Stimulated activated CD4-positive, alpha-beta T cell treated with anti-CD3 and anti-CD28 coated beads, Interleukin-12 subunit alpha, Interleukin-12 subunit beta, amount 100 ng/mL, for 4 hours (primary cell): ENCODE results near the gene VGF.
"Not testable (repeated sequence)": the region's sequence is repeated elsewhere in the genome, so short reads cannot be mapped to it uniquely, and the experiment has no call there.

Source experiments
- DNase-seq: peaks from one replicate; pipeline ENCODE4 v3.0.0-alpha.2; 2020

VGF gene

GRCh38 chr7:101134399-101134980 lies 30.9 kb downstream of the VGF start:
- no peak for DNase-seq

GRCh38 chr7:101133621-101134398 lies 31.6 kb downstream of the VGF start:
- DNase-seq = no peak

GRCh38 chr7:101132626-101133600 lies 32.5 kb downstream of the VGF start:
- not testable (repeated sequence) for DNase-seq

GRCh38 chr7:101129603-101130117 lies 35.7 kb downstream of the VGF start:
- DNase-seq = no peak

DNA sequence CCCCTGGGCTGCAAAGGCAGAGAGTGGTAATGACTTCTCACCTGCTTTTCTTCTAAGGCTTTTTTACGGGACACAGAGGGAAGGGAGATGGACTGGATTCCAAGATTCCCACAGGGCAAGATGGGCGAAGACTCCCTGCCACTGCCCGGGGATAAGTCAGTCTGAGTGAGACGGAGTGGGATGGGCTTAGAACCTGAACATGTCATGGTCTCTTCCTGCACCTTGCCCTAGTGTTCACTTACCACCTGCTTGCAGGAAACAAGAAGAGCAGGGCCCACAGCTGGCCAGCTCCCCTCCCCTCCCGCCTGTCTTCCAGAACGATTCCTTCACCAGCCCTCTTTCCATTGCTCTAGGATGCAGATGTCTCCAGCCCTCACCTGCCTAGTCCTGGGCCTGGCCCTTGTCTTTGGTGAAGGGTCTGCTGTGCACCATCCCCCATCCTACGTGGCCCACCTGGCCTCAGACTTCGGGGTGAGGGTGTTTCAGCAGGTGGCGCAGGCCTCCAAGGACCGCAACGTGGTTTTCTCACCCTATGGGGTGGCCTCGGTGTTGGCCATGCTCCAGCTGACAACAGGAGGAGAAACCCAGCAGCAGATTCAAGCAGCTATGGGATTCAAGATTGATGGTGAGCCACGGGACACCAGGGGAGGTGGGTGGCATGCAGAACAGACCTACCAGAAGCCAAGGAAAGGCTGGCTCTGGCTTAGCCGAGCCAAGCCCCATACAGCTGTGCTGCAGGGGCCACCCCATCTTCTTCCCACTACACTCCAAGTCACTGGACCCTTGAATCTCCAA lies 37.1 kb downstream of the VGF start:
- DNase-seq = no peak

DNA sequence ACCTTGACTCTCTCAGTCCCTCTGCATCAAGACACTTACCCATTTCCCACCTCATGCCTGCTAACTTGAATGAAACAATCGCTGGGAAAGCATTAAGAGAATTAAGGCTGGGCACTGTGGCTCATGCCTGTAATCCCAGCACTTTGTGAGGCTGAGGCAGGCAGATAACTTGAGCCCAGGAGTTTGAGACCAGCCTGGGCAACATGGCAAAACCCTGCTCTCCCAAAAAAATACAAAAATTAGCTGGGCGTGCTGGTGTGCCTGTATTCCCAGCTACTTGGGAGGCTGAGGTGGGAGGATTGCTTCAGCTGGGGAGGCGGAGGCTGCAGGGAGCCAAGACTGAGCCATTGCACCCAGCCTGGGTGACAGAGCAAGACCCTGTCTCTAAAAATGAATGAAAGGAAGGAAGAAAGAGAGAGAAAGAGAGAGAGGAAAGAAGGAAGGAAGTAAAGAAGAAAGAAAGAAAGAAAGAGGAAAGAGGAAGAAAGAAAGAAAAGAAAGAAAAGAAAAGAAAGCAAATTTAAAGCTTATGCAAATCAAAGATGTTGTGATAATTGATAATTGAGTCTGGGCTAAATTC lies 37.8 kb downstream of the VGF start:
- no peak for DNase-seq

DNA sequence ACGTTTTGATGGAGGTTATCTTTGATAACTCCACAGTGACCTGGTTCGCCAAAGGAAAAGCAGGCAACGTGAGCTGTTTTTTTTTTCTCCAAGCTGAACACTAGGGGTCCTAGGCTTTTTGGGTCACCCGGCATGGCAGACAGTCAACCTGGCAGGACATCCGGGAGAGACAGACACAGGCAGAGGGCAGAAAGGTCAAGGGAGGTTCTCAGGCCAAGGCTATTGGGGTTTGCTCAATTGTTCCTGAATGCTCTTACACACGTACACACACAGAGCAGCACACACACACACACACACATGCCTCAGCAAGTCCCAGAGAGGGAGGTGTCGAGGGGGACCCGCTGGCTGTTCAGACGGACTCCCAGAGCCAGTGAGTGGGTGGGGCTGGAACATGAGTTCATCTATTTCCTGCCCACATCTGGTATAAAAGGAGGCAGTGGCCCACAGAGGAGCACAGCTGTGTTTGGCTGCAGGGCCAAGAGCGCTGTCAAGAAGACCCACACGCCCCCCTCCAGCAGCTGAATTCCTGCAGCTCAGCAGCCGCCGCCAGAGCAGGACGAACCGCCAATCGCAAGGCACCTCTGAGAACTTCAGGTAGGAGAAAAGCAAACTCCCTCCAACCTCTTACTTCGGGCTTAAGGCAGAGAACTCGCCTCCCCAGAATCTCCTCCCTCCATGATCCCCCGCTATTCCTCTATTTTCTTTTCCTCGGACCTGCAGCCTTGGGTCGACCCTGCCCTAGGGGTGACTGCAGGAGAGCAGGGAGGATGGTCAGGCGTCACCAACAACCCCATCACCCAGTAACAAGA lies 38.5 kb downstream of the VGF start, which contains the start of gene SERPINE1:
Gene SERPINE1 (plus strand): TSS at position 454 of the 809 bp plus-strand sequence. CDS start 1,290 bp downstream, outside the sequence.
- no peak for DNase-seq

- DNase-seq = no peak
Measured at GRCh38 chr7:101125989-101126650, 39.2 kb downstream of the VGF start.

DNA sequence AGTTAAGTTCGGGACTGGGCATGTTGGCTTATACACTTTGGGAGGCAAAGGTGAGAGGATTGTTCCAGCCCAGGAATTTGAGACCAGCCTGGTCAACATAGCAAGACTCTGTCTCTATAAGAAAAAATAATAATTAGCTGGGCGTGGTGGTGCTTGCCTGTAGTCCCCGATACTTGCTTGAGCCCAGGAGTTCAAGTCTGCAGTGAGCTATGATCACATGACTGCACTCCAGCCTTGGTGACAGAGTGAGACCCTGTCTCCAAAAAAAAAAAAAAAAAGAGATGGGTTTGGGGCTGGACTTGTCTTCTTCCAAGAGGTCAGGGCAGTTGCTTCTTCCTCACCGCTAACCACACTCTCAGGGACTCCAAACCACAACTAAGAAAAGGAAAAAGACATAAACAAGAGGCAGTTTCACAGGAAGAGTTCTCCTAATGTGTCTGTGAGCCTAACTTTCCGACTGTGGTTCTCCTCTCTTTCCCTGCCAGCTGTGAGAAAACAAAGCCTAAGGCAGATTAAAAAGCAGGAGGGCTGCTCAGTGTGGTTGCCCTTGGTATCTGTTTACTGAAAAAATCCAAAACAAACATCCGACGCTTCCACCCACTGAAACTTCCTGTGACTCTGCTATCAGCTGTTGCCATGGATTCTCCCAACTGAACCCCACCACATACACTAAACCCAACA lies 40.9 kb downstream of the VGF start:
- no peak for DNase-seq

GRCh38 chr7:101123703-101124068 lies 41.7 kb downstream of the VGF start:
- no peak for DNase-seq

DNA sequence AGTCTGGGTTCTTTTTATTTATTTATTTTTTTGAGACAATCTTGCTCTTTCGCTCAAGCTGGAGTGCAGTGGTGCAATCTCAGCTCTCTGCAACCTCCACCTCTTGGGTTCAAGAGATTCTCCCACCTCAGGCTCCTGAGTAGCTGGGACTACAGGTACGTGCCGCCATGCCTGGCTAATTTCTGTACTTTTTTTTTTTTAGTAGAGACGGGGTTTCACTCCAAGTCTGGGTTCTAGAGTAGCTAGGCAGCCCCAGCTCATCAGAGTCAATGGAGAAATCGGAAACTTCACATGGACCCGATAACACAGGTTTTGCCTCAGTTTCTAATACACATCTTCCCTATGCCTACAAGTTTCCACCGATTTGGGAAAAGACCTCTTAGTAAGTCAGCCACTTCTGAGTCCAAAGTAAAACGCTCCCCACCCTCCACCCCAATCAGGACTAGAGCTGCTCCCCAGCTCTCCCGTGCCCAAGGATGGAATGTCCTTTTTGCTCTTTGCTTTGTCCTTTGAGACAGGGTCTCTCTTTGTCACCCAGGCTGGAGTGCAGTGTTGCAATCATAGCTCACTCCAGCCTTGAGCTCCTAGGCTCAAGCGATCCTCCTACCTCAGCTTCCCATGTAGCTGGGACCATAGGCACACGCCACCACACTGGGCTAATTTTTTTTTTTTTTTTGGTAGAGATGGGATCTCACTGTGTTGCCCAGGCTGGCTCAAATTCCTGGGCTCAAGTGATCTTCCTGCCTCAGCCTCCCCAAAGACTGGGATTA lies 42.3 kb downstream of the VGF start:
- no peak for DNase-seq

- DNase-seq = no peak
Measured at GRCh38 chr7:101121991-101122932, 43.1 kb downstream of the VGF start.

DNA sequence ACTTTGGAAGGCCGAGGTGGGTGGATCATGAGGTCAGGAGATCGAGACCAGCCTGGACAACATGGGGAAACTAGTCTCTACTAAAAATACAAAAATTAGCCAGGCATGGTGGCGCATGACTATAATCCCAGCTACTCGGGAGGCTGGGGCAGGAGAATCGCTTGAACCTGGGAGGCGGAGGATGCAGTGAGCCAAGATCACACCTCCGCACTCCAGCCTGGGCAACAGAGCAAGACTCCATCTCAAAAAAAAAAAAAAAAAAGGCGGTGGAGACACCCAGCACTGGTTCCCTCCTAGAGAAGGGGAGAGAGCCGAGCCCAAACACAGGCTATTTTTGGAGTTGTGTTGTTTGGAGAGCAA lies 43.8 kb downstream of the VGF start:
- DNase-seq = not testable (repeated sequence)

DNA sequence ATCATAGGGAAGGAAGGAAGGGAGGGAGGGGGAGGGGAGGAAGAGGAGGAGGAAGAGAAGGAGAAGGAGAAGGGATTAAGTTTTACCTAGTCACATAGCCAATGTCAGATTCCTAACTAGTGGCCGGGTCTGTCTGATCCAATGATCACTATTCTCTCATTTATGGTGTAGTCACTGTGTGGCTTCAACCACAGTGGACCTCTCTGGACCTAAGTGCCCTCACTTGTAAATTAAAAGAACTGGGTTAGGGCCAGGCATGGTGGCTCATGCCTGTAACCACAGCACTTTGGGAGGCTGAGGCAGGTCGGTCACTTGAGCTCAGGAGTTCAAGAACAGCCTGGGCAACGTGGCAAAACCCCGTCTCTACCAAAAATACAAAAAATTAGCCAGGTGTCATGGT lies 45.1 kb downstream of the VGF start:
- no peak for DNase-seq

DNA sequence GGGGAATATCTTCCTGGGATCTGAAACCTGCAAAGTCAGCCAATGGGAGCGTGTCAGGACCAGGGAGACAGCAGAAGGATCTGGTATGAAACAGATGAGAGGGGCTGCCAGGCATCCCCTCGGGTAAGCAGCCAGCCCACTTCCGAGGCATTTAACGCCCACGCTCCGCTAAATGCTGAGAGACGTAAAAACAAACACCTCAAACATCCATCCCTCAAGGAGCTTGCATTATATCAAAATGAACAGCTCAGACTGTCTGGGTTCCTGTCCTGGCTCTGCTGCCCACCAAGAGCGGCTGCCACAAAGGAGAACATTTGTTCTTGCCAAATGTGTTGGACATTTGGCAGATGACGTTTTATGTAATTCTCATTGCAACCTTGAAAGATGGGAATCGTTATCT lies 45.5 kb downstream of the VGF start:
- no peak for DNase-seq

GRCh38 chr7:101118856-101119255 lies 46.5 kb downstream of the VGF start:
- DNase-seq = no peak

DNA sequence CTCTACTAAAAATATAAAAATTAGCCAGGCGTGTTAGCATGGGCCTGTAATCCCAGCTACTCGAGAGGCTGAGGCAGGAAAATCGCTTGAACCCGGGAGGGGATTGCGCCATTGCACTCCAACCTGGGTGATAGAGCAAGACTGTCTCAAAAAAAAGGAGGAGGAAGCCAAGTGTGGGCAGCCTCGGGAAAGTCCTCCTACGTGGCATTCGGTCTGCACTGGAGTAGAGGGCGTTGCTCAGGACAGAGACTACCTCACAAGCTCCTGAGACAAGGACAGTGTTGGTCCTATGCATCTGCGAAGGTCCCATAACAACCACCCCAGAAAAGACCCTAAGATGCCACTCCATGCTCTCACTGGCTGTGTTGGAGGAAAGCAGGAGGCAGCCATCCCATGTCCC lies 48.5 kb downstream of the VGF start:
- no peak for DNase-seq

DNA sequence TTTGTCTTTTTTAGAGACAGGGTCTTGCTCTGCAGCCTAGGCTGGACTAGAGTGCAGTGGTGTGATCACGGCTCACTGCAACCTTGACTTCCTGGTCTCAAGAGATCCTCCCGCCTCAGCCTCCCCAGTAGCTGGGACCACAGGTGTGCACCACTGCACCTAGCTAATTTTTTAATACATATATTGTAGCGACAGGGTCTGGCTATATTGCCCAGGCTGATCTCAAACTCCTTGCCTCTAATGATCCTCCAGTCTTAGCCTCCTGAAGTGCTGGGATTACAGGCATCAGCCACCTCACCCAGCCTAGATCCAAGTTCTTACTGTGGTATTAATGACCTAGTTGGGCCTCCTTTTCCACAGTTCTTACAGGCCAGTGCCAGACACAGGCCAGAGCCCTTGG lies 50.2 kb downstream of the VGF start:
- DNase-seq = no peak
